ENCODE measurements around the gene PTGES3L. TPM values are rescaled to one million over a fixed set of nuclear protein-coding genes. Genes with fewer than 3 reads are reported as not detected.
"Not testable (repeated sequence)": the region's sequence is repeated elsewhere in the genome, so short reads cannot be mapped to it uniquely, and the experiment has no call there.

PTGES3L gene
- polyA plus RNA-seq, 1 donor: 3.4 TPM

DNA sequence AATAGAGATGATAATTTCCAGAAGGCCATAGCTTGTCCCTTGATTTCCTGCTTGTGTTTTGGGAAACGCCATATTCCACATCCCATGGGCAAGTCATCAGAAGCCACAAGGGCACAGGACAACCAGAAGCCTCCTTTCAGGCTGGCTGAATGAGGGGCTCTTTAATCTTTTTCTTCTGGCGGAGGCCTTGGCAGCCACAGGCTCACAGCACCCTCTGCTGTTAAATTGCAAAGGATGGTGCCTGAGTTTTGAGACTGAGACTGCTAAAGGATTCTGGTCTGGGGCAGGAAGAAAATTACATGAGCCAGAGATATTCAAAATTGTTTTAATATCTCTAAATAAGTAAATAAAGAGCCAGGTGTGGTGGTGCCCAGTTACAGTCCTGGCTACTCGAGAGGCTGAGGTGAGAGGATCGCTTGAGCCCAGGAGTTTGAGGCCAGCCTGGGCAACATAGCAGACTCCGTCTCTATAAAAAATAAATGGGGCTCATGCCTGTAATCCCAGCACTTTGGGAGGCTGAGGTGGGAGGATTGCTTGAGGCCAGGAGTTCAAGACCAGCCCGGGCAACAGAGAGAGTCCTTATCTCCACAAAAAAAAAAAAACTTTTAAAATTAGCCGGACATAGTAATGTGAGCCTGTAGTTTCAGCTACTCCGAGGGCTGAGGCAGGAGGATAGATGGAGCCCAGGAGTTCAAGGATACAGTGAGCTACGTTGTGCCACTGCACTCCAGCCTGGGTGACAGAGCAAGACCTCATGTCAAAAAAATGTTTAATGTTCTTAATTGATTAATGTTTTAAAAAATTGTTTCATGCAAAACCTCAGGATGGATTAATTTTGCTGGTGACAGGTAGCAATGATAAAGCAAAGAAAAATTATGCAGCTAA lies 41.9 kb downstream of the PTGES3L start:
- no peaks in the 10 kb centered on the region for H3K4me1 ChIP-seq (ENCODE audit: control insufficient read depth, insufficient read depth, low read length)
- no peak overlapping the region for H3K4me3 ChIP-seq (ENCODE audit: low read length)
- peak; percentile 37 to 38 for DNase-seq
- no peak overlapping the region for H3K27ac ChIP-seq (ENCODE audit: low read length)
- H3K36me3 ChIP-seq (ENCODE audit: control insufficient read depth, insufficient read depth, low read length): no peaks in the 10 kb centered on the region
- no peaks in the 10 kb centered on the region for H3K27me3 ChIP-seq (ENCODE audit: control insufficient read depth, insufficient read depth, low read length)
- no CpG with 5 or more reads among the region's 9 CpGs for WGBS (ENCODE audit: insufficient coverage, low lambda C conversion rate)
- H3K9me3 ChIP-seq (ENCODE audit: control insufficient read depth, low read depth, low read length): no peaks in the 10 kb centered on the region

DNA sequence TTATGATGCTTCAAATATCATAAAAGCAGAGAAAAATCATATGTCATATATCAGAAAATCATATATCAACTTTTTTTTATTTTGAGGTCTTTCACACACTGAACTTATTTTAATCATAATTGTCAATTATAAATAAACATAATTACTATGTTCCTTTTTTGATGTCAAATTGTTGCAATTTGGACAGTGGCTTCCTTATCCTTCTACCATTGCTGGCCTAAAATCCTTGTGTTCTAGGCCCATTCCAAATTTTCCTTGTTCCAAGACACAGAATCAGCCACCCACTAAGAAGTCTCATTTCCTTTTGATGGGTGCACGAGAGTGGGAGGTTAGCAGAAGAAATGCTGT lies 50.4 kb downstream of the PTGES3L start:
- H3K36me3 ChIP-seq (ENCODE audit: control insufficient read depth, insufficient read depth, low read length): no peaks in the 10 kb centered on the region
- WGBS (ENCODE audit: insufficient coverage, low lambda C conversion rate): no CpG with 5 or more reads among the region's 1 CpG
- H3K27ac ChIP-seq (ENCODE audit: low read length): no peak overlapping the region

DNA sequence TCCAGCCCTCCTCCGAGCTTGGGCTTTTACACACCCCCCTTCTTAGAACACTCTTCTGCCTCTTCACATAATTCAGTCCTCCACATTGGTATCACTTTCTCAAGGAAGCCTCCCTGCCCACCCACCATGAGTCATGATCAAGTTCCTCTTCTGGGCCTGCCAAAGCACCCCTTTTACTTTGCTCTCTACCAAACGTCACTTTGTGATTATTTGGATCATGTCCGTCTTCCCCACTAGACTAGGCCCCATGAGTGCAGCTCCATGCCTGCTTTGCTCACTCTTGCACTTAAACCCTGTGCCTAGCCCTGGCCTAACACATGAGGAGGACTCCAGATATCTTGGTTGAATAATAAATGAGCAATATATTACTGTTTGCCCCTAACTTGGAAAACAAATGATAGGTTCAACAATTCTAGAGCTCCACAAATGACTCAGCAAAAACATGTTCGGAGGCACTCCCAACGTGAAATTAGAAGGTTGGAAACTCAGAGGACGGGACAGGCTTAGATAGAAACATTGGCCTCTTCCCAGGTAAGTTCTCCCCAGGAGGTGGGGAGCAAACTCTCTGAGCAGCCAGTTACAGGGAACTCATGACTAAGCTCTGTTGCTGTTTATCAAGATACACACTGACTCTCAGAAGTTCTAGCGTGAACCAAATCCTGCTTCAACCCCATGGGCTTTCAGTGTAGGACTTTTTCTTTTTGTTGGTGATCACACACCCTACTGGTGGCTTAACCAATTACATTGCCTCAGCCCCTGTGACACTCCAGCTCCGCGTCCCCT lies 51.0 kb downstream of the PTGES3L start:
- Histone ChIP-seq H3K4me3 (ENCODE audit: low read length) (no peak overlapping the region), H3K9me3 (ENCODE audit: control insufficient read depth, low read depth, low read length) (no peaks in the 10 kb centered on the region), H3K4me1 (ENCODE audit: control insufficient read depth, insufficient read depth, low read length) (peaks cover 9% of the 10 kb centered on the region), H3K27ac (ENCODE audit: low read length) (peak overlapping the region; percentile 61), H3K36me3 (ENCODE audit: control insufficient read depth, insufficient read depth, low read length) (no peaks in the 10 kb centered on the region), H3K27me3 (ENCODE audit: control insufficient read depth, insufficient read depth, low read length) (no peaks in the 10 kb centered on the region)
- peak; percentile 70 to 88 for DNase-seq
- 26% methylated on average over 2 of the region's 9 CpGs for WGBS (ENCODE audit: insufficient coverage, low lambda C conversion rate)

More for the DNA sequence above, 50.4 kb downstream of the PTGES3L start:
- no peak for DNase-seq
- Histone ChIP-seq H3K4me1 (ENCODE audit: control insufficient read depth, insufficient read depth, low read length) (peaks cover 9% of the 10 kb centered on the region), H3K27me3 (ENCODE audit: control insufficient read depth, insufficient read depth, low read length) (no peaks in the 10 kb centered on the region), H3K4me3 (ENCODE audit: low read length) (no peak overlapping the region), H3K9me3 (ENCODE audit: control insufficient read depth, low read depth, low read length) (no peaks in the 10 kb centered on the region)

DNA sequence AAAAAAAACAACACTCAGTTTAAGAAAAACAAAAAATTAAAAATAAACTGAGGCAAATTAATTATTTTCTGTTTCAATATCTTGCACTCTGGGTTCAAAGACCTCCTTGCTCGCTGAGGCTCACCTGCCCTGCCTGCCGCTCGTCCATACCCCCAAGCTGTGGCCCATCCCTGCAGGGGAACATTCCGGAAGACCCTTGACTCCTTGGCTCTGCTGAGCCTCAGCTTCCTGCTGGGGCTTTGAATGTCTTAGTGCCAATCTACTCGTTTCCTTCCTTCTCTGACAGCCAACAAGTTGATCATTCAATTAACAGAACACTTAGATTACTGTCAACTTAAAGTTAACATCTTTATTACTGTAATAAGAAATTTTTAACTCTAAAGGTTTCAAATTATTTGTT lies 55.0 kb downstream of the PTGES3L start:
- DNase-seq: no peak
- Histone ChIP-seq H3K4me1 (ENCODE audit: control insufficient read depth, insufficient read depth, low read length) (peaks cover 26% of the 10 kb centered on the region), H3K4me3 (ENCODE audit: low read length) (no peak overlapping the region), H3K9me3 (ENCODE audit: control insufficient read depth, low read depth, low read length) (no peaks in the 10 kb centered on the region), H3K27me3 (ENCODE audit: control insufficient read depth, insufficient read depth, low read length) (no peaks in the 10 kb centered on the region), H3K27ac (ENCODE audit: low read length) (no peak overlapping the region), H3K36me3 (ENCODE audit: control insufficient read depth, insufficient read depth, low read length) (no peaks in the 10 kb centered on the region)
- WGBS (ENCODE audit: insufficient coverage, low lambda C conversion rate): no CpG with 5 or more reads among the region's 5 CpGs

DNA sequence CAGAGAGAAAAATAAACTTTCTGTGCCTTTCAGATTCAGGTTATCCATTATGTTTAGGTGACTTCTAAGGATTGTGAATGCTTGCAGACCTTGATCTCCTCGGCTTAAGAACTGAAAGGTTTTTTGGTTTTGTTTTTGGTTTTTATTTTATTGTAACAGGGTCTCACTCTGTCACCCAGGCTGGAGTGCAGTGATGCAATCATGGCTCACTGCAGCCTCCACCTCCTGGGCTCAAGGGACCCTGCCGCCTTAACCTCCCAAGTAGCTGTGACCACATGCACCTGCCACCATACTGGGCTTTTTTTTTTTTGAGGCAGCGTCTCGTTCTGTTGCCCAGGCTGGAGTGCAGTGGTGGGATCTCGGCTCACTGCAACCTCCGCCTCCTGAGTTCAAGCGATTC lies 56.4 kb downstream of the PTGES3L start:
- H3K36me3 ChIP-seq (ENCODE audit: control insufficient read depth, insufficient read depth, low read length); H3K27me3 ChIP-seq (ENCODE audit: control insufficient read depth, insufficient read depth, low read length); H3K27ac ChIP-seq (ENCODE audit: low read length); H3K4me3 ChIP-seq (ENCODE audit: low read length); DNase-seq; H3K9me3 ChIP-seq (ENCODE audit: control insufficient read depth, low read depth, low read length): not testable (repeated sequence)
- peaks cover 32% of the 10 kb centered on the region for H3K4me1 ChIP-seq (ENCODE audit: control insufficient read depth, insufficient read depth, low read length)
- WGBS (ENCODE audit: insufficient coverage, low lambda C conversion rate): no CpG with 5 or more reads among the region's 7 CpGs

DNA sequence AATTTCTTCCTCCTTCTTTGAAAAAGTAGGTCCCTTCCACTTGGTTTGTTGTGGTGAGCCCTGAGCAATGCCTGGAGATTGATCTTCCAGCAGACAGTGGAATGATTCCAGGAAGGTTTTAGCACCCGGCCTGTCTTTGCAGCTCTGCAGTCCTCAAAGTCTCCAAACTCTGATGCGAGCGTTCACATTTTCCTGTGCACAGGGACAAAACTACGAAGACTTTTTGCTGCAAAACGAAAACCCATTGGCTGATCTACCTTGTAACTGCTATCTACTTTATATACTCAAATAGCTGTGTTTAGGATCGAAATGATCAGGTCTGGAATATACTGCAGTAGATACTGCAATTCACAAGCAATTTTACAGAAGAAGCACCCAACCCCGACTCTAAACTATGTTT lies 57.6 kb downstream of the PTGES3L start:
- no peaks in the 10 kb centered on the region for H3K27me3 ChIP-seq (ENCODE audit: control insufficient read depth, insufficient read depth, low read length)
- H3K9me3 ChIP-seq (ENCODE audit: control insufficient read depth, low read depth, low read length): no peaks in the 10 kb centered on the region
- H3K4me1 ChIP-seq (ENCODE audit: control insufficient read depth, insufficient read depth, low read length): peaks cover 41% of the 10 kb centered on the region
- H3K36me3 ChIP-seq (ENCODE audit: control insufficient read depth, insufficient read depth, low read length): no peaks in the 10 kb centered on the region
- H3K27ac ChIP-seq (ENCODE audit: low read length): no peak overlapping the region
- no peak overlapping the region for H3K4me3 ChIP-seq (ENCODE audit: low read length)
- DNase-seq: no peak
- 70% methylated on average over 1 of the region's 7 CpGs for WGBS (ENCODE audit: insufficient coverage, low lambda C conversion rate)

DNA sequence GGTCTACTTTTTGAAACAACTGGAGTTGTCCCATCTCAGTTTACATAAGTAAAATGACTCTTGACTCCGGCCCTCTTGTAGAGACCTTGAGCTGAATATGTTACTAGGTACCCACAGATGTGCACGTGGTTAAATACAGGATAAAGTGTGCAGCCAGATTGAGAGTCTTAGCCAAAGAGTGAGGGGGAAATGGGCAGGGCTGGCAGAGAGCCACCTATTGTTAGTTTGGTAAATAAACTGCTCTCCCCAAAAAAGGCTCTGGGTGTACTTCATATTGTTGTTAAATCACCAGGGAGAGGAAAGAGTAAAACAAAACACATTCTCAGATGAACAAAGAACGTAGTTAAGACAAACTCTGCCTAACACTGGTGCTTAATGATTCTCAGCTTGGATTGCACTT lies 59.0 kb downstream of the PTGES3L start:
- 0% methylated on average over 1 of the region's 3 CpGs for WGBS (ENCODE audit: insufficient coverage, low lambda C conversion rate)
- Histone ChIP-seq H3K4me3 (ENCODE audit: low read length) (no peak overlapping the region), H3K4me1 (ENCODE audit: control insufficient read depth, insufficient read depth, low read length) (peaks cover 44% of the 10 kb centered on the region), H3K27me3 (ENCODE audit: control insufficient read depth, insufficient read depth, low read length) (no peaks in the 10 kb centered on the region), H3K9me3 (ENCODE audit: control insufficient read depth, low read depth, low read length) (no peaks in the 10 kb centered on the region), H3K27ac (ENCODE audit: low read length) (peak overlapping the region; percentile 87), H3K36me3 (ENCODE audit: control insufficient read depth, insufficient read depth, low read length) (no peaks in the 10 kb centered on the region)
- DNase-seq: peak in 1 of 2 donors; percentile 54

DNA sequence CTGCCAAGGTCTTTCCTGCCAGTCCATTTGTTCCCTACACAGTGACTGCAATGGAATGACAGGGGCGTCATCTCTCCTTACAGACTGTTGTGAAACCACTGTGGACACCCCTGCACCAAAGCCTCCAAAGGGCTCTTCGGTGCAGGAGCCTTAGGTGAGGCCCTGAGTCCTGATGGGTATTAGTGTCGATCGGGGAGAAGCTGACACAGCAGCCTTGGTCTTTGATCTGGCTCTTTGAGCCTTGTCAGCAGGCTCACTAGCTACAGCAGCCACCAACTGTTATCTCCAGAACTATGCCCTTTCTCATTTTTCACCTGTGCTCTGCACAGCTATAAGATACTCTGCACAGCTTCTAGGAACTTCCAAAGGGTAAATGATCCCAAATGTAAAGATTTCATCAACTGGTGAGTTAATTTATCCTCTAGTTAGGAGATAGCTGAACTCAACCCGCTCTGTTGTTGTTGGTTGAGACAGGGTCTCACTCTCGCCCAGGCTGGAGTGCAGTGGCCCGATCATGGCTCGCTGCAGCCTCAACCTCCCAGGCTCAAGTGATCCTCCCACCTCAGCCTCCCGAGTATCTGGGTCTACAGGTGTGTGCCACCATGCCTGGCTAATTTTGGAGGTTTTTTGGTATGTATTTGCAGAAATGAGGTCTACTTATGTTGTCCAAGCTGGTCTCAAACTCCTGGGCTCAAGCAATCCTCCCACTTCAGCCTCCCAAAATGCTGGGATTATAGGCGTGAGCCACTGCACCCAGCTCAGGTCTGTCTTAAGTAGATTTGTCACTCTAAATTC lies 59.6 kb downstream of the PTGES3L start:
- peak; percentile 91 to 95 for DNase-seq
- Histone ChIP-seq H3K27ac (ENCODE audit: low read length) (peak overlapping the region; percentile 87), H3K36me3 (ENCODE audit: control insufficient read depth, insufficient read depth, low read length) (no peaks in the 10 kb centered on the region), H3K4me3 (ENCODE audit: low read length) (no peak overlapping the region), H3K4me1 (ENCODE audit: control insufficient read depth, insufficient read depth, low read length) (peaks cover 44% of the 10 kb centered on the region), H3K27me3 (ENCODE audit: control insufficient read depth, insufficient read depth, low read length) (no peaks in the 10 kb centered on the region), H3K9me3 (ENCODE audit: control insufficient read depth, low read depth, low read length) (no peaks in the 10 kb centered on the region)
- WGBS (ENCODE audit: insufficient coverage, low lambda C conversion rate): no CpG with 5 or more reads among the region's 10 CpGs

DNA sequence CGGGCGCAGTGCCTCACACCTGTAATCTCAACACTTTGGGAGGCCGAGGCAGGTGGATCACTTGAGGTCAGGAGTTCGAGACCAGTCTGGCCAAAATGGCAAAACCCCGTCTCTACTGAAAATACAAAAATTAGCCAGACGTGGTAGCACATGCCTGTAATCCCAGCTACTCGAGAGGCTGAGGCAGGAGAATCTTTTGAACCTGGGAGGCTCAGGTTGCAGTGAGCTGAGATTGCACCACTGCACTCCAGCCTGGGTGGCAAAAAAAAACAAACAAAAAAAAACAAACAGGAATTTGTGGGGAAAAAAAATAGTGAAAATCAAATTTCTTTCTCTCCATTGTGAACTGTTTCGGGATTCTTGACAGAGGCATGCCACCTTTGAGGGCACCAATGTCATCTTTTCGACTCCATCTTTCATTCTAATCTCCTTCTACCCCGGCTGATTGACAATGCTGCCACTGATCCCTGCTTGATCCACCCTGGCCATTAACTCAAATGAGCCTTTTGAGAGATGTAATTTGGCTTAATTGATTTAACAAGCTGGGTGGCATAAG lies 60.3 kb downstream of the PTGES3L start:
- not testable (repeated sequence) for H3K27me3 ChIP-seq (ENCODE audit: control insufficient read depth, insufficient read depth, low read length); H3K4me3 ChIP-seq (ENCODE audit: low read length); DNase-seq; H3K9me3 ChIP-seq (ENCODE audit: control insufficient read depth, low read depth, low read length); H3K36me3 ChIP-seq (ENCODE audit: control insufficient read depth, insufficient read depth, low read length)
- Histone ChIP-seq H3K4me1 (ENCODE audit: control insufficient read depth, insufficient read depth, low read length) (peaks cover 48% of the 10 kb centered on the region), H3K27ac (ENCODE audit: low read length) (peak overlapping the region; percentile 87)
- WGBS (ENCODE audit: insufficient coverage, low lambda C conversion rate): no CpG with 5 or more reads among the region's 10 CpGs

Data from large intestine (tissue), 3 donors.